ENCODE data around the gene FAM163B.
"Not testable (repeated sequence)": the region's sequence is repeated elsewhere in the genome, so short reads cannot be mapped to it uniquely, and the experiment has no call there.

FAM163B gene

DNA sequence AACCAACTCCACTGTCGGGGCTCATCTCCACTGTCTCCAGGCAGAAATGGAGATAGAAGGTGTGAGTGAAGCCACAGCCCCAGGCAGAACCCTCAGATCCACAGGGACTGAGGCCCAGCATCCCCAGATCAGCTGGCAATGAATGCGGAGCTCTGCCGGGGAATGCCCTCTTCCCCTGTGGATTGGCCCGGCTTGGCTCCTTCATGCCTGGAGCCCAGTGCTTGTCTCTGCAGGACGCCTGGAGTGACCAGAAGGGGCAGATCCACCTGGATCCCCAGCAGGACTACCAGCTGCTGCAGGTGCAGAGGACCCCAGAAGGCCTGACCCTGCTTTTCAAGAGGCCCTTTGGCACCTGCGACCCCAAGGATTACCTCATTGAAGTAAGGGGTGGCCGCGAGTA is 30.4 kb upstream of the FAM163B start:
- no peak for DNase-seq

DNA sequence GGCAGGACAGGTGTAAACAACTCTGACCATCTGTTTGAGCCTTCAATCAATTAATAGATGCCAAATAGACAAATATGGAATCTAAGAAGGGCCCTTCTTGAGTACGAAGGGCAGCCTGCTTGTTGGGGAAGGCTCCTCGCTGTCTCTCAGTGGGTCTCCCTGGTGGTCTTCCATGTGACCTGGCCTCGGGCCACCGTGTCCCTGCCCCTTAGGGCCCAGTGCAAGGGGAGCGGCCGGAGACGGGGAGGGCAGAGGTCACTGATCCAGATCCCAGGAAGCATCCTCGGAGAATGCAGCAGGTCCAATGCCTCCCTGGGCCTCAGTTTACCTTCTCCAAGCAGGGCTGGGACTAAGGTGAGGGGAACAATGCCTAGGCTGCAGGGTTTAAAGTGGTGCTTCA is 29.5 kb upstream of the FAM163B start:
- no peak for DNase-seq

DNA sequence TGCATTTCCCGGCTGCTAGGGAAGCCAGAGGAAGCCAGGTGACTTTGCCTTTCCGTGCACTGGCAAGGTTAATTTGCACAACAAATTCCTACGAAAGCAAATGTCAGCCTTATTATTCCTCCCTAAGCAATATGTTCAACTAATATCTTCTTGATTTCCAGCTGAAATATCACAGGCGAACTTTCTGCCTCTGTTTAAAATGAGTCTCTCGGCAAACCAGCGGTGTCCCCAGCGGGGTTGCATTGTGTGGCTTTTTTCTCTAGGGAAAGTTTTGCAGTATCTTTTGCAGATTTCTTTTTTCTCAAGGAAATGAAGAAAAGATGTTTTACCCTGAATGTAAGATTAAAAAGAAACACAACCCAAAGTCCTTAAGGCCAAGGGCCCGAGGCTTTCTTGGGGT is 28.9 kb upstream of the FAM163B start:
- no peak for DNase-seq

DNA sequence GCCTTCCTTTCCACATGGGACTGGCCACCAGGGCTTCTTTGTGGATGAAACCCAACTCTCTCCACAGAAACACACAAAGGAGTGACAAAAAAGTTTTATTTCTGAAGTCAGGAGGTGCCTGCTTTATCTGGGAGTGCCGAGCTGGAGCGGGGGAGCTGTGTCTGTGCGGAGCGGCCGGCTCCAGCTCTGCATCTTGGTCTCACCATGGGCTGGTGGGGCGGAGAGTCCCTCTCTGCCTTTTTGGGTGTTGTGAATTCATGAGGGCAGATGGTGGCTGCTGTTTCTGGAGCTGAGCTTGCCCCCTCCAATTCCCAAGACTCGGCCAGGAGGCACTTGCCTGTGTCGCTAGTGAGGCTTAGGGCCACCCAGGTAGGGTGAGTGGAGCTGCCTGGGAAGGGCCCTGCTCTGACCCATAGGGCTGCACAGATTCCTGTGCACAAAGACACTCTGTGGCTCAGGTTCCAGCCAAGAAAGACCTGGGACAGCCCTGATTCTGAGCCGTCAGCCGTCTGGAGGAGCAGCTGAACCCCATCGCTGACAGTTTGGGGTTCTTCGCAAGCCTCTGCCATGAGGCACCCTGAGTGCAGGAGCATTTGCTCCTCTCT is 28.4 kb upstream of the FAM163B start:
- DNase-seq = no peak

DNA sequence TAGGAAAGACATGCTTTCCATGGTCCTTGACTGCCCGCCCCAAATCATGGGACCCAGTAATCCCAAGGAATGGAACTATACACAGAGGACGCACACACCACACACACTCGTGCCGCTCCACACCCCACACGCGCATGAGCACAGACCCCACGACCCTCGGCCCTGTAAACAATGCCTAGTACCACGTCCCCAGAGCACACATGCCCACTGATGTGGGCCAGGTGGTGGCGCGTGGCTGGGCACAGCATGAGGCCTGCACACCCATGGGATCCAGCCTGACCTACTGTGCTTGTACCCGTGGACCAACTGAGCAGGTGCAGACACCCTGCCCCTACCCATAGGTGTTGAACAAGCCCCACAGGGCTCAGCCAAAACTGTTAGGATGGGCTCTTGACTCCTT is 27.7 kb upstream of the FAM163B start:
- DNase-seq = no peak

DNA sequence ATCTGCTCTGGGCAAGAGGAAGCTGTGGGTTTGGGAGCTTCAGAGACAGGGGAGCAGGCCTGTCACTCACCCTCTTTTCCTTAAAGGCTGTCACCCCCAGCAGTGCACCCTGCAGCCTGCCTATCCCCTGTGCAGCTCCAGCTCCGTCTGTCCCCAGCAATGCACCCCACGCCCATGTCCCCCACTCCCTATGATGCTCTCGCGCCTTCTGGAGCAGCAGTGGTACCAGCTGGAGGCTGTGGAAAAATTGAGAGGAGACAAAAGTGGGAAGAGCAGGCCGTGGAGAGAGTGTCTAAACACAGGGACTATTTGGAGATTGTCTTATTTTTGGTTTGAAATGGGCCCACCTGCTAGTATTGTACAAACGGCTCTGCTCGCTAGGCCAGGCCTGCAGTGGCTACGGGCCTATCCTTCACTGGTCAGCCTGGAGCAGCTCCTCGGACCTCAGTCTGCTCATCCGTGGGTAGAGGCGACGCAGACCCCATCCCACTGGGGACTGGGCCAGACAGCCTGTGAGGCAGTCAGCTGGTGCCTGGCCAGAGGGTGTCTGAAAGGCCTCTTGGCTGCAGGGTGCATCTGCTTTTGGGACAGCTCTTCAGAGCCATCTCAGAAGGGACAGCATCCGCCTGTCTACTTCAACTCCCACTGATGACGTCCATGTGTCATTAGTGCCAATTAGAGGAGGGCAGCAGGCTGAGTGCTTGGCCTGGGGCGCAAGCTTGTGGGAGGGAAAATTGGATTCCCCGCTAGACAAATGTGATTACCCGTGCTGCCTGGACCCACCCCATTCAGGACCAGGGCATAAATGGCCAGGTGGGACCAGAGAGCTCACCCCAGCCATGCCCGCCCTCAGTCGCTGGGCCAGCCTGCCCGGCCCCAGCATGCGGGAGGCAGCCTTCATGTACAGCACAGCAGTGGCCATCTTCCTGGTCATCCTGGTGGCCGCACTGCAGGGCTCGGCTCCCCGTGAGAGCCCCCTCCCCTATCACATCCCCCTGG is 26.6 kb upstream of the FAM163B start, which contains the start of gene DBH:
TSS of gene DBH (plus strand) at position 831 of the 999 bp plus-strand sequence. CDS start at position 840, 9 bp downstream.
- no peak for DNase-seq

DNA sequence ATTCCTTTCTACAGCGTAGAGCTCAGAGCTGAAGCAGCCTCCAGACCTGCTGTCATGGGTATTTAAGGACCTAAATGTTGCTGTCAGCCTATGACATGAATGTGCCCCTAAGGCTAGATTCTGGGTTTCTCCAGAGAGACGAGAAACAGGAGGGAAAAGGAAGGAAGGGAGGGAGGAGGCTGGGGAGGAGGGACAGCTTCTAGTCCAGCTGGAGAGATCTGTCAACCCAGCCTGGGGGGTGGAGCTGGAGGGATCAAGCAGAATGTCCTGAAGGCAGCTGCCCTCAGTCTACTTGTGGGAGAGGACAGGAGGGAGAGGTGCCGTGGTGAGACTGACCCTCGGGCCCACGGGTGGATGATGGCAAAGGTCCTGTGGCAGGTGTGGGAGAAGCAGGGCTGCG is 25.9 kb upstream of the FAM163B start:
- DNase-seq = no peak

DNA sequence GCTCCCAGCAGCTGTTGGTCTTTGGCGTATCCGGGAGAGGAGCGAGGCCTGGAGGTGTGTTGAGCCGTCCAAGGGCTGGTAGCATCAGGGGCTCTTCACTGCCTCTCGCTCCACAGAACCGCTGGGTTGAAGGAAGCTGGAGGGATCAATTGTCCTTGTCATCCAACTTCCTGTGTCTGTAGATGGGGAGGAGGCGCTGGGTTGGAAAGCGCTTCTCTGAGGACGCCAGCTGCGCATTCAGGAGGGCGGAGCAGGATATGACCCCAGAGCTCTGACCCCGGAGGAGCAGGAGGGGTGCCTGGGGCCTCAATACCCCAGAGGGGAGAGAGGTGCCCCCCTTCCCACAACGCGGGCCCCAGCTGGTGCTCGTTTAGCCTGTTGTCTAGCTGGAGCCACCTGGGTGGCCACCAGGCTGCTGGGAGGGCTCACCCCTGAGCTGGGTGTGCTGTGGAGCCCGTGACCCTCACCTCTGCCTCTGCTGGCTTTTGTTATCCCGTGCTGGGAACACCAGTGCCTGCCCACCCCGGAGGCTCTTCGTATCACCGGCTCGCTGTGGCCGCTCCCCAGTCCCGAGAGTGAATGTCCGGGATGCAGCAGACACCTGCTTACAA is 25.0 kb upstream of the FAM163B start:
- DNase-seq = peak; percentile 63

DNA sequence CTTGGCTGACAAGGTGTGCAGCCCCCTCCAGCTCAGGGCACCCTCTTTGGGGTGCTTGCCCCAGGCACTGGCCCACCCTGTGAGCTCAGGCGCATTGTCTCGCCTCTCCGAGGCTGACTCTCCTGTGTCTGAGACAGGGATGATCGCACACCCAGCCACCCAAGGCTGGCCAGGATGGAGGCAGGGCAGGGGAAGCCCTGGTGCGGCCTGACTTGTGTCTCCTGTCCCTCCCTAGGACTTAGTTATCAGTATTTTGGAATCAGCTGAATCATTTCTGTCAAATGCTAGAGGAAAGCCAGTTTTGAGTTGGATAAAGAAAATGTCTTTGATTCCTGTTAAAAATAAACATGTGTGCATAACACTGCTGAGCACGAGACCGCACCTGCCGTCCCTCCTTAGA is 24.5 kb upstream of the FAM163B start:
- DNase-seq = peak; percentile 55

DNA sequence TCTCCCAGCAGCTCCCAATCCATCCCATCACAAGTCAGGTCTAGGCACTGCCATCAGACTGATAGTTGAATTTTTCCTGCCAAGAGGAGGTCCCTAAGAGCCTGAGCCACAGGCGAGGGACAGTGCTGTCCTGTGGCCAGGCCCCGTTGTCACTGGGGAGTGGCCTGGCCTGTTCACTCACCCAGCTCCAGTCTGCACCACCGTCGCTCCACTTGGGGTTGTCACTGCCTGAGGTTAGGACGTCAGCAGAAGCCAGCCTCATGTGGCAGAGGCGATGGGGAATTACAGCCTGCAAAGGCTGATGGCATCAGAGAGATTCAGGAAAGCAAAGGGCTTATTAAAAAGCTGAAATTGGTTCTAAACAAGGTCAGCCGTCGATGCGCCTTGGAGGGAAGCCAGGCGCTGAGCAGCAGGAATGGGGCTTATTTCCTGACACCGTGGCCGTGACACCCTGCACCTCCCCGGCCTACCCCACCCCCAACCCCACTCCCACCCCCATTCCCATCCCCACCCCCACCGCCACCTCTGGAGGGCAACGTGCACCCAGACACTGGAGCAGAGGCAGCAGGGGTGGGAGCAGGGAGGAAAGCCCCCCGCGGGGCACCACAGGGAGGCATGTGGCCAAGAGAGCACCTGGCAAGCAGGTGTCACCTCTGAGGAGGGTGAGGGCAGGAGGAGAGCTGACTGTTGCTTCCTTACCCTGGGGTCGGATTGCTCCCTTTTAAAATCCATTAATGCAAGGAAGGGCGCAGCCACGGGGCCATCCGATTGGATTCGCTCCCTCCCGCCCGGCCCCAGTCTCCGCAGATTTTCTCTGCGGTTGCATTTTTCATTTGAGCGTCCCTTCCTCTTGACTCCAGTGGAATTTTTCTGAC is 23.9 kb upstream of the FAM163B start:
- DNase-seq = peak; percentile 60

DNA sequence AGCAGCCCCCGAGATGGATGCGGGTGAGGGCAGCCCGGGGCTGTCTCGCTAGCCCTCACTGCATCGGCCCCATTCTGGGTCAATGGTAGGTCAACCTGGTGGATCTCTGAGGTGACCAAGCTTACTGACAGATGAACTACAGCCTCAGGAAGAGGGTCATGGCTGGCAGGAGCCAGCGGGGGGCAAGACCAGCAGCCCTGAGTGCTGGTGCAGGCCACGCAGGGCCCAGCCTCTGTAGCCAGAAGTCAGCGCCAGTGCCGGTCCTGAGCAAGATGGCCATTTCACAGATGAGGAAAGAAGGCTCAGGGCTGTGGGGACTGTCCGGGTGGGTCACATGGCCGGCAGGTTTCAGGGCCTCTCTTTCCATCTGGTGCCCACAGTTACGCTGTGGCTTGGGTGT is 21.9 kb upstream of the FAM163B start:
- no peak for DNase-seq

DNA sequence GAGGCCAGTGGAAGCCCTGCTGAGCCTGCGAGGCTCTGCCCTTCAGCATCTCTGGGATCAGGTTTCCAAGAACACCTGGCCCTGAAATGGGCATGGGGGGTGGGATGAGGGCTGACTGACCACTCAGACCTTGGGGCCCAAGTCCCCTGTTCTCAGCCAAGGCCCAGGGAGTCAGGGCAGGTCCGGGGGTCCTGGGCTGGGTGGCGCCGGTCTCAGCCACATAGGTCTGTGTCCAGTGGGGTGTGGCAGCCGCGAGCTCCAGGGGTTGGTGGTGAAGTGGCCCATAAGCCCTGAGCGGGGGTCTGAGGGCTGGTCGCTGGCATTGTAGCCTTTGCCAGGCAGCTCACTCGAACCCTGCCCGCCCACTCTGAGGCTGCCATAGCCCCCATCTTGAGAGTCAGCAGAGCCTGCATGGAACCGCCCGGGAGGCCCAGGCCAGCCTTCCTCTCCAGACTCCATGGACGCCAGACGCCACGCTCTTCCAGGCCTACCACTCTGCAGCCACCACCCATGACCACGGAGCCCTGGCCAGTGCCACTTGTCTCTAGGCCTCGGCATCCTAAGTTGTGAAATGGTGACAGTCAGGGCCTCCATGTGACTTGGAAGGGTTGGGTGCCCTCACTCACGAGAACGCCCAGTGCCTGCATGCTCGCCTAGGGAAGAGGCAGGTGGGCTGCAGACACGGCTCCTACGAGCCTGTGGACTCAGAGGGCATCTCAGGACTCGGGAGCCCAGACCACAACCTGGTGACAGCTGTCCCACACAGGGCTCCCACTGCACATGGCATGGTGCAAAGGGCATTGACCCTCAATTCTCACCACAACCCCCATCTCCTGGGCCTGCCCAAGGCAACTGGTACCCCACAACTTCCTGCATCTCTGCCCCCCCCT is 20.3 kb upstream of the FAM163B start:
- no peak for DNase-seq

DNA sequence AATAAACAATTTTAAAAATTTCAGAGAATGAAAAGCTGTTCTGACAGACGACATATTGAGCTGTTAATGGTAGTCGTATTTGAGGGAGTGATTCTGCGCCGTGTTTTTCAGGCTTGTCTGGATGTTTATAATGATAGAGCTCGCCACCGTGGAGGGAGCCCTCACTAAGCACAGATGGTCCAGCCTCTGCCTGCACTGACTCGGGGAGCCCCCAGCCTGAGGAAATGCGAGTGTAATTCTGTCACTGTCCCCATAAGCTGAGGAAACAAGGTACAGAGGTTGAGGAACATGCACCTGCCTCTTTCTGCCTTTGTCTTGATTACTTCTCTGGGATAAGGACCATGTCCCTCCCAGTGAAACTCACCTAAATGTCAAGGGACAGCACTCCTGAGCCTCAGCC is 19.6 kb upstream of the FAM163B start:
- no peak for DNase-seq

DNA sequence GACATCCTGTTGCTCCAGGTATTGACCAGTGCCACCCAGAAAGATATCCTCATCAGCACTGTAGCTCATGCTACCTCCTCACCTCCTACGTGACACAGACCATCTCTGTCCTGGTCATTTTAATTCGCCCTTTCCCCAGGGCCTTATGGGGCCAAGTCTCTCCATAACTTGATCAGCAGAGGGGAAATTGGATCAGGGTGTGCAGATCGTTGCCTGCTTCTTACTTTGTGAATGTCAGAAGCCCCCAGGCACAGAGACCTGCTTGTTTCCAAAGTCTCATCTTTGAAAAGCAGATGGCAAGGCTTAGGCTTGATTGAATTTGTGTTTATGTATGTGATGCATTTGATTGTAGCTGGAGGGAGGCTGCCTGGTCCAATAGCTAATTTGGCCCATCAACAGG is 18.2 kb upstream of the FAM163B start:
- no peak for DNase-seq

DNA sequence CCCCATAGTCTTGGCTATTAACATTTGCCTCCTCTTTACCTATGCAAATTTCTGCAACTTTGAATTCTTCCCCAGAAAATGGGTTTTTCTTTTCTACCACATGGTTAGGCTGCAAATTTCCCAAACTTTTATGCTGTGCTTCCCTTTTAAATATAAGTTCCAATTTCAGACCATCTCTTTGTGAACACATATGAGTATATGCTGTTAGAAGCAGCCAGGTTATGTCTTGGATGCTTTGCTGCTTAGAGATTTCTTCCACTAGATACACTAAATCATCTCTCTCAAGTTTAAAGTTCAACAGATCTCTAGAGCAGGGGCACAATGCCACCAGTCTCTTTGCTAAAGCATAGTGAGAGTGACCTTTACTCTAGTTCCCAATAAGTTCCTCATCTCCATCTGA is 16.8 kb upstream of the FAM163B start:
- DNase-seq = not testable (repeated sequence)

DNA sequence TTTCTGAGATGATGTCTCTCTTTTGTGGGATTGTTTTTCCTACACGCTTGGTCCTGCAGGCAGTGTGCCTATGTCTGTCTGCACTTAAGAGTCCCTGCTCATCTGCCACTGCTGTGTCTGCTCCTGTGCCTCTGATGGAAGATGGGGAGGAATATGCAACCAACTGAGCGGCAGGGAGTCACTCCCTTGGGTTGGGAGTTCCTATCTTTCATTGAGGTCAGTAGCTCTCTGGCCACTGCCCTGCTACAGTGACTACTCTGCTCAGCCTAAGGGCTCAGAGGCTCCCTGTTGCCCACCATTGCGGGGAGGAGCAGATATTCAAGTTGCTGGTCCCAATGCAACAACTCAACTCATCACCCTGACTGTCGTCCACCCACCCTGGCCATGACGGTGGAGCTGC is 13.4 kb upstream of the FAM163B start:
- DNase-seq = no peak

DNA sequence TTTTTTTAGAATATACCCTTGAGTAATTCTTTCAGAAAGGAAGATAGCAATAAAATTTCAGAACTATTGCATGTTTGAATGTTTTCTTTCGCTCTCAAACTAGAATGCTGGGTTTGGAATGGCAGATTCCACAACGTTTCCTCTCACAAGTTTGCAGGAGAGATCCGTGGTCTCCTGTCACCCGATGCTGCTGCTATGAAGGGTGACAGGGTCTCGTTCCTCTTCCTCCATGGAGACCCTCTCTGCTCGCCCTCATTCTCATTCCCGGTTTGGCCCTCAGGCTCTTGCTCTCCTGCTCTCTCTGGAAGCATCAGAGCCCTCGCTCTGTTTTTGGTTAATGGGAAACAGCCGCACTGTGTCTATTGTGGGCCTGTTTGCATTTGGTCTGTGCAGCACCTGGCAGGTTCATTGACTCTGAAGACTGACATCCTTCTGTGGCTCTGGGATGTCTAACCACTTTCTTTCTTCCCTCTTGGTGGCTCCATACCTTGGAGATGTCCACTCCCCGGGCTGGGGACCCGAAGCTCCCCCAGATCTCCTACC is 12.6 kb upstream of the FAM163B start:
- no peak for DNase-seq

DNA sequence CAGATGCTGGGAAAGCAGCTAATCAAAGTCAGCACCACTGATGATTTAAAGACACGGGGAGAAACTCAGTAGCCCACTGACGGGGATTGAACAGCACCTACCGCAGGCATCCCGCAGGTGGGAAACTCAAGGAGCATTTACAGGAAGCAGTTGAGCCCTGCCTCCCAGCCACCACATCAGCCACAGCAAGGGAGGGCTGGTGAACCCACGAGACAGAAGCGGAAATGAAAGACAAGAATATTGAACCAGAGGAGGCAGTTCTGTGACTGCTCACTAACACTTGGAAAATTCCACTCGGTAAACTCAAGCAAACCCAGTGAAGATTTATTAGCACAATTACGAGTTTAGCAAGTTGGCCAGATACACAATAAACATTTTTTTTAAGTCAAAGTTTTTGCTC is 10.6 kb upstream of the FAM163B start:
- no peak for DNase-seq

DNA sequence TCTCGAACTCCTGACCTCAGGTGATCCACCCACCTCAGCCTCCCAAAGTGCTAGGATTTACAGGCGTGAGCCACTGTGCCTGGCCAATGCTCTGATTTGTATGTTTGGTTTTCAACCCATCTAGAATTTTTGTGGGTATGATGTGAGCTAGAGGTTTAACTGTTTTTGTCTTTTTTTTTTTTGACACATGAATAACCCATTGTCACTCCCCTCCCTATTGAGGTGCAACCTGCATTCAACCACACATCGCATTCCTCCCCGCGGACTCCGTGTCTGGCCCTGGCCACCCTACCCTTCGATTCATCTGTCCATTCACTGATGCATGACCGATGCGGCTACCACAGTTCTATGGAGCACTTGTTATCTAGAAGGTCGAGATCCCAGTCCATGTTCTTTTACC is 9.5 kb upstream of the FAM163B start:
- no peak for DNase-seq

DNA sequence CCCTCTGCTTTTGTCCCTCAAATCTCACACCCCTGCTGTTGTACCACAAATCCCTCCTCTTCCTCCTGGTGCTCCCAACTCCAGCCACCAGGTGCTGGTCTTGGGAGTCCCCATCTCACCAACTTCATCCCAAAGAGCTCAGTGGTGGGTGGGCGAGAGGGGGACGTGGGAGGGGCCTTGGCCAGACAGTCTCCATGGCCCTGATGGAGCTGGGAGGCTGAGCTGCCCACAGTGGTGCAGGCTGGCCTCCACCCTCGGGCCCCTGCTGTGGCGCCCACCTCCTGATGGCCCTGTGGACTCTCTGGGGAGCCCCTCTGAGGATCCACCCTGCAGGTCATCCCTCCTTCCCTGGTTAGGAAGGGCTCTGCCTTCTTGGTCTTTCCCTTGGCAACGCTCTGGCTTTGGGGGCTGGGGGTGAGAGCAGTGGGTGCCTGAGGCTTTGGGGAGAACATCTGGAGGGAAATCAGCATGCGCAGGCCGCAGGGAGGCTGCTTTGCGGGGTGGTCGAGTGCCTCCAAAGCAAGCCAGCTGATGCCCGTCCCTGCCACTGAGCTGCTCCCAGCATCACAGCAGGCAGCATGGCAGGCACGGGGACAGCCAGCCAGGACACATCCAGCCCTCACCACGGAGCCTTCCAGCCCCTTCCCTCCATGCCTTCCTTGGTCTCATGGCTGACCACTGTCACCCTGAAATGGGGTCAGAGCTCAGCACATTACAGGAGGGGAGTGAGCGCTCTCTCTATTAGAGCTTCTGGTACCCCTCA is 7.6 kb upstream of the FAM163B start:
- DNase-seq = no peak
